T-helper 1 cell treated with Interleukin-12 subunit alpha and Interleukin-12 subunit beta and Interleukin-4 antibody, amounts not matched to agents 30 μg/mL and 1 μg/mL, for 36 hours (primary cell): ENCODE measurements around the gene DLGAP4.

Experiments
- H3K27ac Mint-ChIP-seq: one replicate; pipeline ENCODE4 v1.8.0; 2021; ENCODE audit warnings: mild to moderate bottlenecking, mixed read lengths
- H3K27me3 Mint-ChIP-seq: one replicate; pipeline ENCODE4 v1.8.0; 2021; ENCODE audit warnings: low read depth, mixed read lengths
- H3K36me3 Mint-ChIP-seq: one replicate; pipeline ENCODE4 v1.8.0; 2021; ENCODE audit warnings: low read depth, mixed read lengths
- H3K4me1 Mint-ChIP-seq: one replicate; pipeline ENCODE4 v1.8.0; 2021; ENCODE audit warnings: low read depth, mixed read lengths
- H3K4me3 Mint-ChIP-seq: one replicate; pipeline ENCODE4 v1.8.0; 2021; ENCODE audit warnings: mild to moderate bottlenecking, moderate library complexity, mixed read lengths
- H3K9me3 Mint-ChIP-seq: one replicate; pipeline ENCODE4 v1.8.0; 2021; ENCODE audit warnings: mixed read lengths

DLGAP4 gene

GRCh38 chr20:36341331-36342020, 35.3 kb downstream of the DLGAP4 start:
- Mint-ChIP-seq H3K27me3 (no peaks in the 10 kb centered on the region), H3K4me3 (no peak overlapping the region), H3K36me3 (no peaks in the 10 kb centered on the region), H3K4me1 (no peaks in the 10 kb centered on the region), H3K9me3 (no peaks in the 10 kb centered on the region), H3K27ac (no peak overlapping the region)

DNA sequence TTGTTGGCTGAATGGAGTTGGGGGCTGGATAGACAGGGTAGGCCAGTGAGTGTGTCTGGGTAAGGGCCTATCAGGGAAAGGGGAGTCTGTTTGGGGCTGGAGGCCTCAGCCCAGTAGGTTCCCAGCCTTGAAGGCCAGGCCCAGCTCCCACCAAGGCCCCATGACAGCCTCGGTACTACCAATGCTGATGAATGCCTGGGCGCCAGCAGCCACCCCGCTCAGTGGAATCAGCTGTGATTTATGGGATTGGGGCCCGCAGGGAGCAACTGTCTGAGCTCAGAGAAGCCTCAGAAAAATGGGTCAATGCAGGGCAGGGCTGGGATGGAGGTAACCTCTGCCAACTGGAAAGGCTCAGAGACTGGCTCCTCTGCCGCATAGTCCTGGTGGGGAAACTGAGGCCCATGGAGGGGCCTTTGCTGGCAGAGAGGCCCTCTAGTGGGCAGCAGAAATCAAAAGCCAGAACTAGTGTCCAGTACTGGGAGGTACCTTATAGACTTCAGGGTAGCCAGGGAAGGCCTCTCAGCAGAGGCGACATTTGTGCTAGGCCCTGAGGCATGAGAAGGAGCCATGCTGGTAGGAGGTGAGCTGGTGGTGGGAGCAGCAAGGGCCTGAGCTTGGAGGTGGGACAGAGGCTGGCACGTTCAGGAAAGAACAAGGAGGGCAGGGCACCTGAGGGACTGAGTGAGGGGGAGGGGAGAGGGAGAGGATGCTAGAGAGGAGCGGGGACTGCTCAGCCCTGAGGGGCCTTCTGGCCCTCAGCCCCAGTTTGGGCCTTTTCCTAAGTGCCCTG, 36.4 kb downstream of the DLGAP4 start:
- no peaks in the 10 kb centered on the region for H3K9me3 Mint-ChIP-seq
- no peaks in the 10 kb centered on the region for H3K36me3 Mint-ChIP-seq
- H3K27me3 Mint-ChIP-seq, result no peaks in the 10 kb centered on the region
- H3K4me3 Mint-ChIP-seq, result no peak overlapping the region
- H3K27ac Mint-ChIP-seq, result no peak overlapping the region
- no peaks in the 10 kb centered on the region for H3K4me1 Mint-ChIP-seq

- Mint-ChIP-seq H3K9me3 (no peaks in the 10 kb centered on the region), H3K4me3 (no peak overlapping the region), H3K4me1 (no peaks in the 10 kb centered on the region), H3K36me3 (no peaks in the 10 kb centered on the region), H3K27me3 (no peaks in the 10 kb centered on the region), H3K27ac (no peak overlapping the region)
Measured at GRCh38 chr20:36343641-36344040, 37.5 kb downstream of the DLGAP4 start.

DNA sequence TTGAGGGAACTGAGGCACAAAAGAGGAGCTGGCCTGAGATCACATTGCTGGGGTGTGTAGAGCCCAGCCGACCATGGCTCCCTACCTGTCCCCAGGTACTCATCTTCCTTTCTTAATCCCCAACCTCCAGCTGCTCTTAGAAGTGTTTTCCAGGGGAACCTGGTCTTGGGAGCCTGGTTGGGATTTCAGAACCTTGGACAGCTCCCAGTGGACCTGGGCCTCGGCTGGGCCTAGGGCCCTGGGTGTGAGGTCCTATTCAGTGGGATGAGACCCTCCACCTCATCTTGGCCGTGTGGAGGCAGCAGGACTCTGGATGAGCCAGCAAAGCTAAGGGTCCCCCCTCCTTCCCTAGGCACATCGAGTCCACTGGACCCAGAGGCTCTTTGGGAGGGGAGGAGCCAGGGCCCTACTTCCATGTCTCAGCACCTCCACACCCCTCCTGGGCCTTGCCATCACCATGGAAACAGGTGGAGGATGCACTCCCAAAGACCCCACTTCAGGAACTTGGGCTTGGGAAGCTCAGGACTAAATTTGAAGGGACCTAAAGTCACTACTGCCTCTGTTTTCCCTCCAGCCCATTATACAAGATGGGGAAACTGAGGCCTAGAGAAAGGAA, 38.5 kb downstream of the DLGAP4 start:
- H3K4me3 Mint-ChIP-seq, result no peak overlapping the region
- no peak overlapping the region for H3K27ac Mint-ChIP-seq
- no peaks in the 10 kb centered on the region for H3K36me3 Mint-ChIP-seq
- H3K27me3 Mint-ChIP-seq, result no peaks in the 10 kb centered on the region
- no peaks in the 10 kb centered on the region for H3K9me3 Mint-ChIP-seq
- H3K4me1 Mint-ChIP-seq, result no peaks in the 10 kb centered on the region

GRCh38 chr20:36346256-36346655, 40.1 kb downstream of the DLGAP4 start:
- Mint-ChIP-seq H3K36me3 (no peaks in the 10 kb centered on the region), H3K9me3 (no peaks in the 10 kb centered on the region), H3K4me3 (no peak overlapping the region), H3K4me1 (no peaks in the 10 kb centered on the region), H3K27ac (no peak overlapping the region), H3K27me3 (no peaks in the 10 kb centered on the region)

DNA sequence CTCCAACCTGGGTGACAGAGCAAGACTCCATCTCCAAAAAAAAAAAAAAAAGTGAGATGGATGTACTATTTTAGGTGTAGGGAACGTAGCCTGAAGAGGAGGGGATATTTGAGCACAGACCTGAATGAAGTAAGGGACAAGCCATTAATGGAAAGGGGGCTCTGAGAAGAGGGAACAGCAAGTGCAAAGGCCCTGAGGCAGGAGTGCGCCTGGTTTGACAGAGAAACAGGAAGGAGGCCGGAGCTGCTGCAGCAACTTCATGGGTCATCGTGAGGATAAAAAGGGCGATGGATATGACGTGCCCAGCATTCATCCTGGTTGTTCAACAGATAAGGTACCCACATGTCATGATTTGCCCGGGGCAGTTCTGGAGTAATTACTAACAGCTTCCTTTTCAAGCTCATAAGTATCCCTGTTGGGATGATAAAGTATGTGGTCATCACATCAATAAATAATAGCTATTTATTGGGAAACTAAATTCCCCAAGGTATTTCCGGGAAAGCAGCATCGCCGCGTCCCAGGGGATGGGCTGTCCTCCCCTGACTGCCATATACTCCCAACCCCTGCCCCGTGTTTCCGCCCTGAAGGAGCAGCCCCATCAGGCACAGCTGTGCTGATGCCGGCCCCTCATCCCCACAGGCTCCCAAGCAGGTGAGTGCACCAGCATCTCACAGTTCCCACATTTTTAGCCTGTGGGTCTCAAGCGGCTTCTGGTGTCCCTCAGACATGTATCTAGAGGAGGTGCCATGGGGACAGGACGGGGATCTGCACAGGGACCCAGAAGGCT, 43.4 kb downstream of the DLGAP4 start:
- H3K27ac Mint-ChIP-seq, result no peak overlapping the region
- no peaks in the 10 kb centered on the region for H3K27me3 Mint-ChIP-seq
- no peaks in the 10 kb centered on the region for H3K9me3 Mint-ChIP-seq
- no peaks in the 10 kb centered on the region for H3K36me3 Mint-ChIP-seq
- H3K4me1 Mint-ChIP-seq, result no peaks in the 10 kb centered on the region
- H3K4me3 Mint-ChIP-seq, result no peak overlapping the region

DNA sequence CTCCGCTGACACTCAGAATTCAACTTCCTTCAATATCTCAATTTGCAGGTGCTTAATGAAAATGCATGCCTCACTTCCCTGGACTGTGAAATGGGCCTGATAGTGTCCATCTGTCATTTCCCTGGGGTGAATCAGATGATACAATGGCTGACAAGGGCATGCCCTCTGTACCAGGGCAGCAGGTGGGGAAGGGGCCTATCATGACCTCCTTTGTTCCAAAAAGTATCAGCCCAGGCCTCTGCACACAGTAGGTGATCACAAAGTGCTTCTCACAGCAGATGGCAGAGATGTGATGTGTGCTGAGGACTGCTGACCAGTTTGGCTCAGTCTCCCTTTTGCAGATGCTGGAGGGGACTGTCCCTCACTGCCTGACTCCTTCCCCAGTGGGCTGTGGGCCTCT, 44.3 kb downstream of the DLGAP4 start:
- Mint-ChIP-seq H3K27me3 (no peaks in the 10 kb centered on the region), H3K4me3 (no peak overlapping the region), H3K27ac (no peak overlapping the region), H3K4me1 (no peaks in the 10 kb centered on the region), H3K9me3 (no peaks in the 10 kb centered on the region), H3K36me3 (no peaks in the 10 kb centered on the region)

- Mint-ChIP-seq H3K4me1 (no peaks in the 10 kb centered on the region), H3K27me3 (no peaks in the 10 kb centered on the region), H3K9me3 (no peaks in the 10 kb centered on the region), H3K4me3 (no peak overlapping the region), H3K36me3 (no peaks in the 10 kb centered on the region), H3K27ac (no peak overlapping the region)
Measured at GRCh38 chr20:36351937-36352336, 45.8 kb downstream of the DLGAP4 start.

- H3K27ac Mint-ChIP-seq, result no peak overlapping the region
- H3K36me3 Mint-ChIP-seq, result no peaks in the 10 kb centered on the region
- no peaks in the 10 kb centered on the region for H3K9me3 Mint-ChIP-seq
- no peak overlapping the region for H3K4me3 Mint-ChIP-seq
- H3K27me3 Mint-ChIP-seq, result no peaks in the 10 kb centered on the region
- H3K4me1 Mint-ChIP-seq, result no peaks in the 10 kb centered on the region
Measured at GRCh38 chr20:36352843-36353553, 46.9 kb downstream of the DLGAP4 start.

DNA sequence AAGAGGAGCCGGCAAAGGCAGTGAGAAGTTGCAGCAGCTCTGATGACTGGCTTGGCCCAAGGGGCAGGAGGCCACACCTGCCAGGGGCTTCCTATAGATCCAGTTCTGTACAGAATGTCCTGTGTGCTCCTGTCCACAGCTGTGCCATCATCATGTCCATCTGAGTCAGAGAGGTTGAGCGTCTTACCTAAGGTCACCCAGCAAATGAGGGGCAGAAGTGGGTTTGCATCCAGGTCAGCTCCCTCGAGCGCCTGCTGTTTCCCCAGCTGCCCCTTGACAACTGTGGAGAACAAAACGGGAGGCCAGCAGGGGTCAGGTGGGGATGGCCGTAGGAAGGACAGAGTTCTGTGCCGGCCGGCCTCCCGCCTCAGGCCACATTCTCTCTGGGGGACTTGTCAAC, 47.6 kb downstream of the DLGAP4 start:
- Mint-ChIP-seq H3K9me3 (no peaks in the 10 kb centered on the region), H3K4me1 (no peaks in the 10 kb centered on the region), H3K27ac (no peak overlapping the region)

DNA sequence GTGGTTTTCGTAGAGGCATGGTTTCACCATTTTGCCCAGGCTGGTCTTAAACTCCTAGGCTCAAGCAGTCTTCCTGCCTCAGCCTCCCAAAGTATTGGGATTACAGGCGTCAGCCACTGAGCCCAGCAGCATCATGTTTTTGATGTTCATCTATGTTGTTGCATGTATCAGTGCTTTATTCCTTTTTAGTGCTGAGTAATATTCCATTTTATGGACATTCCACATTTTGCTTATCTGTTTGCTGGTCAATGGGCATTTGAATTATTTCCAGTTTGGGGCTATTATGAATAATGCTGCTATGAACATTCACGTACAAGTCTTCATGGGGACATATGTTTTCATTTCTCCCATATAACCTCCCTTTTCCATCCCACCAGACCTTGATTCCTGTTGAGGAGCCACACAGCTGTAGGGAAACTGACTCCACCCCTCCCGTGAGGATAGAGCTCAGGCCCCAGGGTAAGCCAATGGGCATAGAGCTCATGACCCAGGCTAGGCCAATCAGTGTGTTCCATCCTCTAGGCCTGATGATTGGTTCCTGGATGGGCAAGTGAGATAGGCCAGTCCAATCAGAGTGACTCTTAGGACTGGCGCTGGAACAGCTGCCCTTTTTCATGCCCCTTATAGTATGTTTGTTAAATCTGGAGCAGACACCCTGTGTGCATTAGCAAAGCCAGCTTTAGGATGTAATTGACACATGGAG, 49.5 kb downstream of the DLGAP4 start:
- no peaks in the 10 kb centered on the region for H3K4me1 Mint-ChIP-seq
- H3K4me3 Mint-ChIP-seq, result no peak overlapping the region
- H3K27me3 Mint-ChIP-seq, result no peaks in the 10 kb centered on the region
- no peak overlapping the region for H3K27ac Mint-ChIP-seq
- H3K36me3 Mint-ChIP-seq, result no peaks in the 10 kb centered on the region
- H3K9me3 Mint-ChIP-seq, result no peaks in the 10 kb centered on the region

More for the DNA sequence above, 47.6 kb downstream of the DLGAP4 start:
- Mint-ChIP-seq H3K36me3 (no peaks in the 10 kb centered on the region), H3K27me3 (no peaks in the 10 kb centered on the region), H3K4me3 (no peak overlapping the region)

DNA sequence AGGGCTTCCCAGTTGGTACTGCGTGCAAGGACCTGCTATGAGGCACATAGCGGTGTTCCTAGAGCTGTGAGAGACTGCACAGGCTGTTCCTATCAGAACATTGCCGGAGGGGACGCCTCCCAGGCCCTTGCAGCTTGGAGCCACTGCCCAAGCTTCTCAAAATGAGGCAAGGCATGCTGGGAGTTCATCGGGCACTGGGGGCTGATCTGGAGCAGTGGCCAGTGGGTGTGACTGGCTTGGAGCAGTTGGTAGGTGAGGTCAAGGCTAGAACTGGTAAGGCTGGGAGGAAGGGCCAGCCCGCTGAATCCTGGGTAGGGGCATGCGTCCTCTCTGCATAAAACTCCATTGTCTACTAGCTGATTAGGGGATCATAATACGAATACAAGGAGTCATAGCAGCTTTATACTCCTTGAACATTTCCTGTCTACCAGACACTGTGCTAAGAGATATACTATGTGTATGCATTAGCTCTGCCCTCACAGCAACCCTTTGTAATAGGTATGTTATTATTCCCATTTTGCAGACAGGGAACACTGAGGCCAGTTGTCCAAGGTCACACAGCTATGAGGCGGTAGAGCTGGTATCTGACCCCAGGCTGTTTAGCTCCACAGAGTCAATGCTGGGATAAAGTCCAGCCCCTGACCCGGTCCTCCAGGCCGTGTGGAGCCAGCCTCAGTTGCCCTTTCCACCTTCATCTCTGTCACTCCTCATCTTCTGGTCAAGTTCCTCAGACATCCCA, 53.7 kb downstream of the DLGAP4 start:
- no peaks in the 10 kb centered on the region for H3K4me1 Mint-ChIP-seq
- no peaks in the 10 kb centered on the region for H3K36me3 Mint-ChIP-seq
- H3K9me3 Mint-ChIP-seq, result no peaks in the 10 kb centered on the region
- H3K27ac Mint-ChIP-seq, result no peak overlapping the region
- peaks cover 6% of the 10 kb centered on the region for H3K27me3 Mint-ChIP-seq
- no peak overlapping the region for H3K4me3 Mint-ChIP-seq

GRCh38 chr20:36360429-36360828, 54.3 kb downstream of the DLGAP4 start:
- H3K4me1 Mint-ChIP-seq, result no peaks in the 10 kb centered on the region
- peaks cover 6% of the 10 kb centered on the region for H3K27me3 Mint-ChIP-seq
- no peak overlapping the region for H3K4me3 Mint-ChIP-seq
- H3K9me3 Mint-ChIP-seq, result no peaks in the 10 kb centered on the region
- no peaks in the 10 kb centered on the region for H3K36me3 Mint-ChIP-seq
- H3K27ac Mint-ChIP-seq, result no peak overlapping the region
